EH (cell line): ENCODE measurements around the gene FAM185A.
"Not testable (repeated sequence)": the region's sequence is repeated elsewhere in the genome, so short reads cannot be mapped to it uniquely, and the experiment has no call there.

Experiments used
- DNase-seq: peaks from one replicate; pipeline ENCODE4 v3.0.0-alpha.2; 2015; ENCODE audit warnings: low read depth

FAM185A gene

DNA sequence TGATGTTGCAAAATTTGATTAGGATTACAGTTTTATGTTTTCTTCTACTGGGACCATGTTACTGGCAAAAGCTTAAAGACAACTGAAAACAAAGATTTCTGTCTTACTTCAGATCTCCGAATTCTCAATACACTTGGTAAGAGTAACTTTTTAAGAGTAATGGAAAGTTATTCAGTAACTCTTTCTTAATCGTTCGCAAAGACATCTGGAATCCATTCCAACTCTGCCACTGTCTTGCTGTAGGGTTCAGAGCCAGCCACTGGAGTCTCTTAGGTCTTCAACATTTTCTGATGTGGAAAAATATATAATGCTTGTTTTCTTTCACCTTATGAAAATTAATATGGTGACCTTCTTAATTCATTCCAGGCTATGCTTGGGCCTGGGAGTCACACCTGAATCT lies 29.9 kb downstream of the FAM185A start:
- DNase-seq, result not testable (repeated sequence)

DNA sequence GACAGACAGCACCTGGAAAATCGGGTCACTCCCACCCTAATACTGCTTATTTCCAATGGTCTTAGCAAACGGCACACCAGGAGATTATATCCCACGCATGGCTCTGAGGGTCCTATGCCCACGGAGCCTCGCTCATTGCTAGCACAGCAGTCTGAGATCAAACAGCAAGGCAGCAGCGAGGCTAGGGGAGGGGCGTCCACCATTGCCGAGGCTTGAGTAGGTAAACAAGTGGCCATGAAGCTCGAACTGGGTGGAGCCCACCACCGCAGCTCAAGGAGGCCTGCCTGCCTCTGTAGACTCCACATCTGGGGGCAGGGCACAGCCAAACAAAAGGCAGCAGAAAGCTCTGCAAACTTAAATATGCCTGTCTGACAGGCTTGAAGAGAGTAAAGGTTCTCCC lies 32.1 kb downstream of the FAM185A start:
- DNase-seq, result not testable (repeated sequence)

DNA sequence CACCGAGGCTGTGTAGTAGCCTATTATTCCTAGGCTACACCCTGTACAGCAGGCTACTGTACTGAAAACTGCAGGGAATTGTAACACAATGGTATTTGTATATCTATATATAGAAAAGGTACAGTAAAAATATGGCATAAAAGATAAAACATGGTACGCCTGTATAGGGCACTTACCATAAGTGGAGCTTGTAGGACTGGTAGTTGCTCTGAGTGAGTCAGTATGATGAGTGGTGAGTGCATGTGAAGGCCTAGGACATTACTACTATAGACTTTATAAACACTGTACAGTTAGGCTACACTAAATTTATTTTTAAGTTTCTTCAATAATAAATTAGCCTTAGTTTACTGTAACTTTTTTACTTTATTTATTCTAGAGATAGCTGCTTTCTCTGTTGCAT lies 40.0 kb downstream of the FAM185A start:
- DNase-seq, result not testable (repeated sequence)

GRCh38 chr7:102790364-102791100 lies 41.7 kb downstream of the FAM185A start:
- not testable (repeated sequence) for DNase-seq

DNA sequence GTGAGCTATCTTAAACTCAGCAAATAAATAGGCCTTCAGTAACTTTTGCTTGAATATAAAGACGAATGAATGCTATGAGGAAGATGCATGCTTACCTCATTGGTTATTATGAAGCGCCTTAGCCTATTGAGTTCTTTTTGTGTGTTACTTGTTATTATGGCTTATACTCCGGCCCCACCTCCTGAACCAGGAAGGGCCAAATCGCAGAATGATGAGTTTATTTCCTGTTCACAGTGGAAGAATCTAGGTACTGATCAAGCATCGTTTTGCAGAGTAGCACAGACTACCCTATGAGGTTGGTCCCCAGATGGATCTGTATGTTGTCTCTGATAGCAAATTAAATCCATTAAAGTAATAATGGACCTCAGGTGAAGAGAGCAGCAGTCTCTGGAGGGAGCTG lies 42.6 kb downstream of the FAM185A start:
- DNase-seq, result not testable (repeated sequence)

- not testable (repeated sequence) for DNase-seq
Measured at GRCh38 chr7:102791831-102792230, 43.0 kb downstream of the FAM185A start.

DNA sequence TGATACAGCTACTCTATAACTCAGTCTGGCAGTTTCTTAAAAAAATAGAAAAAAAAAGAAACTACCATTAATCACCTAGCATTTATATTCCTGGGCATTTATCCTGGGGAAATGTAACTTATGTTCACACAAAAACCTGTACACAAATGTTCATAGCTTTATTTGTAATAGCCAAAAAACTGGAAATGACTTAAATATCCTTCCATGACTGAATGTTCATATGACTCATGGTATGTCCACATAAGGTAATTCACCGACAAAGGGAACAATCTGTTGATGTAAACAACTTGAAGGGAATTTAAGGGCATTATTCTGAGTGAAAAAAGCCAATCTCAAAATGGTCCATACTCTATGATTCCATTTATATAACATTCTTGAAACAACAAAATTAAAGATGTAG lies 45.8 kb downstream of the FAM185A start:
- DNase-seq, result not testable (repeated sequence)

DNA sequence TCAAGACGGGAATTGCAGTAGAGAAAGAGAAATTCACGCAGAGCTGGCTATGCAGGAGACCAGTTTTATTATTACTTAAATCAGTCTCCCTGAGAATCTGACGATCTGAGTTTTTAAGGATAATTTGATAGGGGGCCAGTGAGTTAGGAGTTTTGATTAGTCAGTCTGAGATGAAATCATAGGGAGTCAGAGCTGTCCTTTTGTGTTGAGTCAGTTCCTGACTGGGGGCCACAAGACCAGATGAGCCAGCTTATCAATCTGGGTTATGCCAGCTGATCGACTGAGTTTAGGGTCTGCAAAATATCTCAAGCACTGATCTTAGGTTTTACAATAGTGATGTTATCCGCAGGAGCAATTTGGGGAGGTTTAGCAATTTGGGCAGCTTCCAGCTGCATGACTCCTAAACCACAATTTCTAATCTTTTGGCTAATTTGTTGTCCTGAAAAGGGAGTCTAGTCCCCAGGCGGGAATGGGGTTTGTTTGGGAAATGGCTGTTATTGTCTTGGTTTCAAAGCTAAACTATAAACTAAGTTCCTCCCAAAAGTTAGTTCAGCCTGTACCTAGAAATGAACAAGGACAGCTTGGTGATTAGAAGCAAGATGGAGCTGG lies 47.3 kb downstream of the FAM185A start:
- peak; percentile 39 for DNase-seq

- DNase-seq, result no peak
Measured at GRCh38 chr7:102806613-102807012, 57.8 kb downstream of the FAM185A start.

- peak; percentile 21 for DNase-seq
Measured at GRCh38 chr7:102810916-102811315, 62.1 kb downstream of the FAM185A start.

DNA sequence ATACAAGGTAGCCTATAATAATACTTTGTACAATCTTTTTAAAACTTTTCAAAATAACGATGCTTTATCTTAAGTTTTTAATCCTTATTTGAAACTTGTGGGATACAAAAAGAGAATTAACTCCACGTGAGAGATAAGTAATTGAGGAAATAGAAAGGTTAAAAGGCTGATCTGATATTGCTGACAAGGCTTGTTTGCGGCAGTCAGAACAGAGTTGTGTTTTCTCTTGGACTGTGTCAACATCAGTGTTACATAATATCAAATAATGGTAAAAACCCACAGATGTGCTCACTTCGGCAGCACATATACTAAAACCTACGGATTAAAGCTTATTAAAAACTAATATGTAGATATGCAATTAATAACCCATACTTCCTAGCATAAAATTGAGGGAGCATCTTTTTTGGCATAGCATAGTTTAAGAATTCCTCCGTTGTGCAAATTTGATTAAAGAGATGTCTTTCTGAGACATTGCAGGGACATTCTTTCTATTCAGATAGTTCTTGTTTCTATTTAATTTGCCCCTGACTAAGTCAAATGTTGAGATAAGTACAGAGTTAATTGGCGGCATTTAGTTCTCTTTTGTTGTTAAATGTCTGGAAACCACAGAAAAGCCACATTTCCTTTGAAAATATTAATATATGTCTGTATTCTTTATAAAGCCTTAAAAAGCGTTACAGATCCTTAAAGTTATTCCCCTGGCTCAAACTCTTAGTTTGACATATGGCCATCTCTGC lies 63.3 kb downstream of the FAM185A start:
- no peak for DNase-seq

DNA sequence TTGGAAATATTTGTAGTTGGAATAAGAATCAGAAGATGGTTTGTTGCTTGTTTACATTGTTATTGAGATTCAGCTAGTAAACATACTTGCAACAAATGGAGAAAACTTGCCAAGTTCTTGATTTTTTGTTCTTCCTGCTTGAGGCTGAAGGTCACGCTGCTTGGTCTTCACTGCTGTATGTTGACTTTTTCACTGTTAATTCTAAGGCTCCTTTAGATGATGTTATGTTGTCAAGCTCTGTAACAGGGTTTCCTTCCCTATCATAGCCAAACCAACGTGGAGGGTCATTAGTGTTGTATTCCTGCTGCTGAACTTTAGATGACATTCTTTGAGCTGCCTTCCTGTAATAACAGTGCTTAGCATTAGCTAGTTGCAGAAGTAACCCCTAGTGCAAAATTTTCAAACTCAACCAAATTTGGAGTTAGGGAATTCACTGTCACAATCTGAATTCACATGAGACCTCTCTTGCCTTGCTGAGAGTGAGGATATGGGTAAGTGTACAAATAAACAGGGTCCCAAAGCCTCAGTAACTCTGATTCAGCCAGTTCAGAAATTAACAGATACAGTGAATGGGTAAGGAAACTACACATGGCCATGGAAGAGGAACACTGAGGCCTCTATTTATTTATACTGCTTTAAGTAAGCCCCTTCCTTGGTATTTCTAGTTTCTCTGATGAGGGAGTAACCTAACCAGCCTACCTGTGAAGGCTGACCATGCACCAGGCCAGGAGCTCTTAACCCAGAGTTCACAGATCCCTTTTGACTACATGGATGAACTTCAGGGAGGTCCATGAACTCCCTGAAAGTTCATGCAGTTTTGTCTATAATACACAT lies 64.6 kb downstream of the FAM185A start:
- DNase-seq, result no peak

- peak; percentile 52 for DNase-seq
Measured at GRCh38 chr7:102814025-102814471, 65.2 kb downstream of the FAM185A start.

- DNase-seq, result no peak
Measured at GRCh38 chr7:102817616-102818573, 69.1 kb downstream of the FAM185A start.

- DNase-seq, result no peak
Measured at GRCh38 chr7:102819151-102819550, 70.4 kb downstream of the FAM185A start.

DNA sequence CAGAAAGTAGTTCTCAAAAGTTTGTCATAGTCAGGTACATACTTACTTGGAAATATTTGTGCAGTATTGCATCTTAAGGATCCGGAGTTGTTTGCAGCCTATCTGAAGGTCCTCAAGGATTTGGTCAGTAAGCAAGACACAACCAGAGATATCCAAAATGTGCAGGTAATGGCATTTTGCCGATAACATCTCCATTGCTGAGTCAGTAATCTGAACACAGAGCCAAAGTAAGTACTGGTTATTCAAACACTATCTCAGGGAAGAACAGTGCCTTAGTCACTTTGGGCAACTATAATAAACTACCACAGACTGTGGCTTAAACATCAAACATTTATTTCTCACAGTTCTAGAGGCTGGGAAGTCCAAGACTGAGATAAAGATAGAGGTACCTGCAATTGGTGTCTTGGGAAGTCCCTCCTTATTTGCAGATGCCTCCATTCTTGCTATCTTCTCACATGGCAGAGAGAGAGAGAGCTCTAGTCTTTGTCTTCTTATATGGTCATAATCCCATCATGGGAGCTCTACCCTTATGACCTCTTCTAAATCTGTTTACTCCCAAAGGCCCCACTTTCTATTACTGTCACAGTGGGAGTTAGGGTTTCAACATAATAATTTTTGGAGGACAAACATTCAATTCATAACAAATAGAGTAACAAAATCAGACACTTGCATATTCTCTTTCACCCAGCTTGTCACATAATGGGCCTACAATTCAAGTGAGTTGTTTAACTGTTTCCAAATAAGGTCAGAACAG lies 73.4 kb downstream of the FAM185A start:
- no peak for DNase-seq

GRCh38 chr7:102823390-102824119 lies 74.8 kb downstream of the FAM185A start:
- DNase-seq, result no peak

DNA sequence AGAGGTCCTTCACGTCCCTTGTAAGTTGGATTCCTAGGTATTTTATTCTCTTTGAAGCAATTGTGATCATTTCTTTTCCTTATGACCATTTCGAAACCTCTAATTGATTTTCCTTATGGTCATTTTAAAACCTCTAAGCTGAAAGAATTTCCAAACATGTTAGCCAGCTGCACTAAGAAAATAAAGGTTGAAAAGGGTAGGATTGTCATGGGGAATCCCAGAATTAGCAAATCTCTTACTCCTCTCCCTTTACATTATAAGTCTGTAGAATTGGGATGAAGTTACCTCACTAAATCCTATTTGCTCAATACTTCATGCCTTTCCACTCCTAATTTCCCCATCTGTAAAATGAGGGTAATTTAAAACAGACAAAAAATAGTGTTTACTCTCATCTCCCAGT lies 79.5 kb downstream of the FAM185A start:
- DNase-seq, result peak; percentile 15

DNA sequence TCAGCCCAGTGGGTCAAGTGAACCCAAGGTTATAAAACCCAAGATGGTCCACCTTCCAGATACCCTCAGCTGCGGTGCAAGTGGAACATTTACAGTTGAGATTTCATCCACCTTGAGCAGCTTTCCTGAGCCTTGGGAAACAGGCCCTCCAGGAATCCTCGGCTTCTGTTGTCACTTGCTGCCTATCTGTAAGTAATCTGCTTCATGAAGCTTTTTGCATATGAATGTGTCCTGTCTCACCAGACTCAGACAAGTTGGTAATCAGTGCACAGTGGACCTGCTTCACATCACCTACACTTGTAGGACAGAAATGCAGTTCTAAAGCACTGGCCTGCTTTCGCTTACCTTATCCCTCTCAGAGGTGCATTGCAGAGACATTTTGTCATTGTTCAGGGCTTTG lies 80.3 kb downstream of the FAM185A start:
- no peak for DNase-seq
